OCI-LY1 (cell line): ENCODE data around the gene C11orf24.

ENCODE experiments used
- CTCF ChIP-seq: fragments of 200-600 bp; sonication (generic), shearing (Covaris generic); IDR thresholded peaks from 2 replicates; pipeline ENCODE4 v1.5.1; 2017; ENCODE audit warnings: mild to moderate bottlenecking, antibody characterized with exemption, low read length, moderate library complexity, mixed read lengths
- EZH2 ChIP-seq: fragments of 200-600 bp; sonication (generic), shearing (Covaris generic); IDR thresholded peaks from 2 replicates; pipeline ENCODE4 v1.8.0; 2017; ENCODE audit warnings: borderline replicate concordance, mixed run types, mild to moderate bottlenecking, antibody characterized with exemption, low read length, moderate library complexity, mixed read lengths

GRCh38 chr11:68214173-68215086, 57.3 kb downstream of the C11orf24 start:
- TF ChIP-seq CTCF (no peak), EZH2 (no peak)
